GM21515 (cell line): ENCODE data around the gene BCL3.
"Not testable (repeated sequence)": the region's sequence is repeated elsewhere in the genome, so short reads cannot be mapped to it uniquely, and the experiment has no call there.

Source experiments
- ATAC-seq: cut with Tn5 transposase; IDR thresholded peaks from one replicate; pipeline ENCODE4 v1.9.1; 2021; ENCODE audit not compliant: unreplicated experiment

Gene BCL3

GRCh38 chr19:44748426-44749254 is at the start of gene BCL3:
Gene BCL3, plus strand, starts transcription at chr19:44748708. Its CDS starts 83 bp downstream, at chr19:44748791.
- ATAC-seq = peak; percentile 21

GRCh38 chr19:44700547-44700946 is 48.0 kb upstream of the BCL3 start:
- ATAC-seq = no peak

GRCh38 chr19:44701228-44701627 is 47.3 kb upstream of the BCL3 start:
- no peak for ATAC-seq

- no peak for ATAC-seq
Observed at GRCh38 chr19:44702551-44703176, 45.8 kb upstream of the BCL3 start.

- ATAC-seq = no peak
Observed at GRCh38 chr19:44703336-44704078, 45.0 kb upstream of the BCL3 start.

- no peak for ATAC-seq
Observed at GRCh38 chr19:44704982-44705381, 43.5 kb upstream of the BCL3 start.

GRCh38 chr19:44705502-44706010 is 43.0 kb upstream of the BCL3 start:
- no peak for ATAC-seq

- no peak for ATAC-seq
Observed at GRCh38 chr19:44706506-44707236, 41.8 kb upstream of the BCL3 start.

GRCh38 chr19:44707794-44708193 is 40.7 kb upstream of the BCL3 start:
- no peak for ATAC-seq

GRCh38 chr19:44708940-44709339 is 39.6 kb upstream of the BCL3 start:
- ATAC-seq = no peak

- ATAC-seq = not testable (repeated sequence)
Observed at GRCh38 chr19:44709434-44710266, 38.9 kb upstream of the BCL3 start.

- ATAC-seq = no peak
Observed at GRCh38 chr19:44710483-44710882, 38.0 kb upstream of the BCL3 start.

GRCh38 chr19:44712864-44713515 is 35.5 kb upstream of the BCL3 start:
- ATAC-seq = no peak

- no peak for ATAC-seq
Observed at GRCh38 chr19:44714597-44715169, 33.8 kb upstream of the BCL3 start.

GRCh38 chr19:44717603-44718002 is 30.9 kb upstream of the BCL3 start:
- no peak for ATAC-seq

- no peak for ATAC-seq
Observed at GRCh38 chr19:44718441-44719261, 29.9 kb upstream of the BCL3 start.

- ATAC-seq = no peak
Observed at GRCh38 chr19:44719262-44719701, 29.2 kb upstream of the BCL3 start.

- ATAC-seq = not testable (repeated sequence)
Observed at GRCh38 chr19:44720396-44720795, 28.1 kb upstream of the BCL3 start.
